Cardiac fibroblast (primary cell): ENCODE results near the gene EPB41.

Experiments used
- DNase-seq, 2 donors: peaks; one replicate each; pipeline versions ENCODE4 v3.0.0 to v3.0.0-alpha.2; 2010; ENCODE audit warnings: low read depth in 2 of 2
- H3K4me3 ChIP-seq, 2 donors: replicated peaks in 1 of 2; 1 replicate in 1 of 2; 2 replicates in 1 of 2; pipeline ENCODE4 v1.5.1; 2011; ENCODE audit warnings: low read depth in 2 of 2, low read length in 2 of 2, mild to moderate bottlenecking in 2 of 2, moderate library complexity in 1 of 2
- TF ChIP-seq, protein P1 (sequence below): IDR thresholded peaks from one replicate; pipeline ENCODE4 v1.5.1; 2011; ENCODE audit warnings: low read depth, mild to moderate bottlenecking, low read length, inconsistent platforms

Gene EPB41

DNA sequence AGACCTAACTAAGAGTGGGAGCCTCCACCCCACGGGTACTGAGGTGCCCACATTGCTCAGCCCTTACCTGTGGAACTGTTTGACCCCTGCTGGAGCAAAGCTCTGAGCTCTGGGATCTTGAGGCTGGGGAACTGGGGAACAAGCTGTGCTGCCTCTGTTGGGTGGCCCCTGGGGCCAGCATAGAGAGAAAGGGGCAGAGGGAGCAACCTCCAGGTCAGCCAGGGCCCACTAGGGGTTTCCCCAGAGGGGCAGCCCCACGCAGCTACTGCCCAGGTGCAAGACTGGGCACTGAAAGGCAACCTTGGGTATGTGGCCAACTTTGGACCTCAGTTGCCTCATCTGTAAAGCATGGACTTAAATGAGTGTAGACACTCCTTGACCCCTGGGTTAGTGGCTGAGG, 23.5 kb upstream of the EPB41 start:
- TF ChIP-seq, protein P1, sequence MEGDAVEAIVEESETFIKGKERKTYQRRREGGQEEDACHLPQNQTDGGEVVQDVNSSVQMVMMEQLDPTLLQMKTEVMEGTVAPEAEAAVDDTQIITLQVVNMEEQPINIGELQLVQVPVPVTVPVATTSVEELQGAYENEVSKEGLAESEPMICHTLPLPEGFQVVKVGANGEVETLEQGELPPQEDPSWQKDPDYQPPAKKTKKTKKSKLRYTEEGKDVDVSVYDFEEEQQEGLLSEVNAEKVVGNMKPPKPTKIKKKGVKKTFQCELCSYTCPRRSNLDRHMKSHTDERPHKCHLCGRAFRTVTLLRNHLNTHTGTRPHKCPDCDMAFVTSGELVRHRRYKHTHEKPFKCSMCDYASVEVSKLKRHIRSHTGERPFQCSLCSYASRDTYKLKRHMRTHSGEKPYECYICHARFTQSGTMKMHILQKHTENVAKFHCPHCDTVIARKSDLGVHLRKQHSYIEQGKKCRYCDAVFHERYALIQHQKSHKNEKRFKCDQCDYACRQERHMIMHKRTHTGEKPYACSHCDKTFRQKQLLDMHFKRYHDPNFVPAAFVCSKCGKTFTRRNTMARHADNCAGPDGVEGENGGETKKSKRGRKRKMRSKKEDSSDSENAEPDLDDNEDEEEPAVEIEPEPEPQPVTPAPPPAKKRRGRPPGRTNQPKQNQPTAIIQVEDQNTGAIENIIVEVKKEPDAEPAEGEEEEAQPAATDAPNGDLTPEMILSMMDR = no peak
- H3K4me3 ChIP-seq = no peak overlapping the region
- no peak for DNase-seq

DNA sequence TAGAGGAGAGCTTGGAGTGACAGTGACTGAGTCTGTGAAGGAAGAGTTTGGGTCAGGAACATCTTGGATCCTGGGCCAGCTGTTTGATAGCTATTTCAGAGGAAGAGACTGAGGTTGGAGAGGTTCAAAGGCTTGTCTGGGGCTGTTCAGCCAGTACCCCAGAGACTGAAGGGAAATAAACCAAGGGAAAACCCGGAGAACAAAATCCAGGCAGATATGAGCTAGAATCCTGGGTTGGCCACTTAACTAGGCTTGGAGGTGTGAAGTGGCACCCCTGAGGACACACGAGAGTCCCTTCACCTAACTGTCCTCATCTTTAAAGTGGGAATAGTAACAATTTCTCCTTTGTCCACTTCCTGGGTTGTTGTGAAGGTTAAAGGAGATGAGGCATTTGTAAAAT, 23.1 kb upstream of the EPB41 start:
- no peak overlapping the region for H3K4me3 ChIP-seq
- DNase-seq = no peak
- TF ChIP-seq, protein P1 = no peak

DNA sequence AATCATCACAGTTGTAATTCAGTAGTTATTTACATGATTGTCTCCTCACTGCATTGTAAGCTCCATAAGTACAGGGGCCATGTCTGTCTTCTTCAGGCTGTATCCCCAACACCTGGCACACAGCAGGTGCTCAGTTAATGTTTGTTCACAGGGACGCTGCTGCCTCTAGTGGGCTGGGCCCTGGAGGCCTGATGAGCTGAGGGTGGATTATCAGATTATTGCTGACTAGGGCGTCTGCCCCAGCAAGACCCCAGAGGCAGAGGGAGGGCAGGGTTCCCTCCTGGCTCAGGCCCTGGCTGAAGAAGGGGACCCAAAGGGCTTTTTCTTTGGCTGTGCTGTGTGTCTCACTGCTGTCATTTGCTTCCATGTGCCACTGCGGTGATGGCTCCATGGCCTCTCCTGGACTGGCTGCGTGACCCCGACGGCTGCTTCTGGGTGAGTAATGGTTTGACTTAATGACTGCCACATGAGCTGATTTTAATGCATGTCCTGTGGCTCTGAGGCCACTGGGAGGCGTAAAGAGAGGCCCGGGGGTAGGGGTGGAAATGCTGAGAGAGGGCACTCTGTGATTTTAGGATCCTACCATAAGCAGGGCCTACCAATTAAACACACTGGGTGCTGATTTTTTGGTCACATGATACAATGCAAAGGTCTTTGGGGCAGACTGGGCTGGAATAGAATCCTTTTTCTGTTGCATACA, 20.8 kb upstream of the EPB41 start:
- TF ChIP-seq, protein P1 = peak; percentile 27
- peak; percentile 11 to 28 for DNase-seq
- H3K4me3 ChIP-seq = no peak overlapping the region

DNA sequence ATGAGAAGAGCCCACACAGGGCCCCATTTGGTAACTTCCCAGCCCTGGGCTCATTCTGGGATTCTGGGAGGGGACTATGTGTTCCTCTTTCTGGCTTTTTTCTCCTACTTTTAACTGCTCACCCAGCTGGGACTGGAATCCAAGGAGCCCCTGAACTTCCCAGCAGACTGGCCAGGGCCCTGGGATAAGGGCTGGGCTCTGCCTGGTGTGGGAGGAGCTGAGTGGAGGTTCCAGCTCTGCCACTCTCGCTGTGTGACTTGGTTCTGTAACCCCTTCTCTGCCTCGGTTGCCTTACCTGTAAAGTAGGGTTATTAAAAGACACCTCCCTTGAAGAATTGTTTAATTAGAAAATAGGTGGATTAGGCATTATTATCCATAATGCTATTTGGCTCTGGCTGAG, 19.6 kb upstream of the EPB41 start:
- DNase-seq = no peak
- no peak overlapping the region for H3K4me3 ChIP-seq
- TF ChIP-seq, protein P1 = no peak

DNA sequence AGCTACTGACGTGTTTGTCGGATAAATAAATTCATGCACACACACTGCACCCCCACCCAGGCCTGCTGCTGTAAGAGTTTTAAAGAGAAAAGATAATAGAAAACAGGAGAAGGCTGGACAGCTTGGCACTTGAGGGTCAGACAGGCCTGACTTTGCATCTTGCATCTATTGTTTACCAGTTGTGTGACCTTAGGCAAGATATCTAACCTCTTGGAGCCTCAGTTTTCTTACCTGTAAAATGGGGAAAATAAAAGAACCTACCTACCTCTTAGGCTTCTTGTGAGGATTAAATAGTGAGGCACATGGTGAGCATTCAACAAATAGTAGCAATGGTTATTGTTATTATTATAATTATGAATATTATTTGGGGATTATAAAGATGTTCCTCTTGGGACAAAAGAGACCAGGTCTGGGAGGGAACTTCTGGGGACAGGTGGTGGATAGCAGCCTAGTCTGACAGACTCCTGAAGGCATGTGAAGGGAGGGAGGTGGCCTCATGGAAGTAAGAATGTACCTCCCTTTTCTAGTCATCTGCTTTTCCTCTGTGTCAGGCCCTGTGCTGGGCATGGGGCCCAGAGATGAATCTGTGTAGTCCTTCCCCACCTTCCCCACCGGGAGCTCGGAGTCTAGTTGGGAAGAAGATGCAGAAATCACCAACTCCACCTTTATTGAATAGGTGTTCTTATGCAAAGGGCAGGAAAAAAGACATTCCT, 18.3 kb upstream of the EPB41 start:
- peak; percentile 12 to 13 for DNase-seq
- TF ChIP-seq, protein P1 = no peak
- H3K4me3 ChIP-seq = no peak overlapping the region

DNA sequence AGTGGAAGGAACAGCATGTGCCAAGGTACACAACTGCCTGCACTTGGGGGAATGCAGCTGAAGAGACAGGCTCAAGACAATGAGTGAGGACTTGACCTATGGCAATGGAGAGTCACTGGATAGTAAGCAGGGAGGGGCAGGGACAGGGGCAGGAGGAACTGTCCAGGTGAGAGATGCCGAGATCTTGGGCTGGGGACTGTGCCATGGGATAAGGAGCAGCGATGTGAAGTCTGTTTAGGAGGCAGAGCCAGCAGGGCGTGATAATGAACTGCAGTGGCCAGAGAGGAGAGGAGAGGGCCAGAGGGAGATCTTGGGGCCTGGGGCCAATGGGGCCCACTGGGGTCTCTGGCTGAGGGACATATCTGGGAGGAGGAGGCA, 17.8 kb upstream of the EPB41 start:
- H3K4me3 ChIP-seq = no peak overlapping the region
- DNase-seq = no peak
- TF ChIP-seq, protein P1 = no peak
